Measurements from ENCODE around the gene ANXA6.
"Not testable (repeated sequence)": the region's sequence is repeated elsewhere in the genome, so short reads cannot be mapped to it uniquely, and the experiment has no call there.

The ANXA6 gene

DNA sequence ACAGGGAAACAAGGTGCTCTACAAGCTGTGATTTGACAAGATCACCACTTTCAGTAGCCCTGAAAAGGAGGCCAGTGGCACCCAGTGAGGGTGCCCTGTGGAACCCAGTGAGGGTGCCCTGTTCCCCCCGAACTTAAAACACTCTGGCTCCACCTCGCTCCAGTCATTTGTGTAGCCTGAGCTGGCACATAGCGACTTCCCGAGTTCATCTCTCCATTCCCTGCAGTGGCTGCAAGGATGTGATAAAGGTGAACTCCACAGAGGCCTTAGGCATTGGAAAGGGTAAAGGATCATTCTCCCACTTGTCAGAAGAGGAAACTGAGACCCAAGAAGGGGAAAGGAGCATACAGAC is 21.9 kb upstream of the ANXA6 start:
- DNase-seq, result no peak

DNA sequence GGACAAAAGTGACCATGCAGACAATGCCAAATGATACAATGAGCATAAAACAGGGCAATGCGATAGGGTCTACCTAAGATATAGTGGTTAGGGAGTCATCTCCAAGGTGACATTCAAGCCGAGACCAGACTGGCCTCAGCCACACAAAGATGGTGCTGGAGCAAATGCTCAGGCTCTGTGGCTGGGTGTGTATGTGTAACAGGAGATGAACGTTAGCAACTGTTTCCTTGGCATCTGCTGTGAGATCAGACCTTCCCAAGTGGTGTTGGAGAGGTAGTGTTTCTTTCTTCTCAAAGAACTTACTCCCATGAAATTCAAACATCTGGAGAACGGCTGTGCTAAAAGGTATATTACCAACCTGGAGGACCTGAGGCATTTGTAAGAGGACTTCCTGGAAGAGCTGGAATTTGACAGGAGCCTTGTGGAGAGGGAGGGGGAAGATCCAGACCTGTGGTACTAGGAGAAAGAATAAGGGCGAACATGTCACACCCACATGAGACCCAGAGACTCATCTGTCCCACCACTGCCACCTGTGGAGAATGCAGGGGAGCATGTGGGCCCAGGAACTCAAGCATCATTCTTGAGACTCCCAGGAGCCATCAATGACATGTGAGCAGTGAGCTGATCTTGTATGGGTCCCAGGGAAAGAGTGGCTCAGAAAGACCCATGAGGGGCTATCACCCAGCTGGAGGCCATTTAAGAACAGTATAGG is 21.4 kb upstream of the ANXA6 start:
- no peak for DNase-seq

DNA sequence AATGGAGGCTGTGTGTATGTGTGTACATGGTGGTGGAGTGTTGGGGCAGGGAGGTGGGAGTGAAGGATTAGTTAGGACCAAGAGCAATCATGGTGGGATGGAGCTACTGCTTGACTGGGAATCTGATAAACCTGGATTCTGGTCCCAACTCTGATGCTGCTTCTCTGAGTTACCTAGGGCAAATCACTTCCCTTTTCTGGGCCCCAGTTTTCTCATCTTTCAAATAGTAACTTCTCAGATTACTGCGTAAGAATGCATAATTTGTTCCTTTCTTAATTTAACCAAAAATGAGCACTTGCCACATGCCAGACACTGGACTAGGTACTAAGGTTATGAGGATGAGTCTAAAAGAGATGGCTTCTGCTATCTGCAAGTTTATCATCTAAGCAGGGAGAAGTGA is 20.8 kb upstream of the ANXA6 start:
- DNase-seq, result no peak

DNA sequence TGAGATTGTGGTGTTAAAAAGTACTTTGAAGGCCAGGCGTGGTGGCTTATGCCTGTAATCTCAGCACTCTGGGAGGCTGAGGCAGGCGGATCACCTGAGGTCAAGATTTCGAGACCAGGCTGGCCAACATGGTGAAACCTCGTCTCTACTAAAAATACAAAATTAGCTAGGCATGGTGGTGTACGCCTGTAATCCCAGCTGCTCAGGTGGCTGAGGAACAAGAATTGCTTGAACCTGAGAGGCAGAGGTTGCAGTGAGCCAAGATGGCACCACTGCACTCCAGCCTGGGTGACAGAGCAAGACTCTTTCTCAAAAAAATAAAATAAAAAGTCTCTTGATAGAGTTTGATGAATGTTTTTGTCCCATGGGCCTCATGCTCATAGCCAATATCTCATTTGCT is 18.7 kb upstream of the ANXA6 start:
- not testable (repeated sequence) for DNase-seq

DNA sequence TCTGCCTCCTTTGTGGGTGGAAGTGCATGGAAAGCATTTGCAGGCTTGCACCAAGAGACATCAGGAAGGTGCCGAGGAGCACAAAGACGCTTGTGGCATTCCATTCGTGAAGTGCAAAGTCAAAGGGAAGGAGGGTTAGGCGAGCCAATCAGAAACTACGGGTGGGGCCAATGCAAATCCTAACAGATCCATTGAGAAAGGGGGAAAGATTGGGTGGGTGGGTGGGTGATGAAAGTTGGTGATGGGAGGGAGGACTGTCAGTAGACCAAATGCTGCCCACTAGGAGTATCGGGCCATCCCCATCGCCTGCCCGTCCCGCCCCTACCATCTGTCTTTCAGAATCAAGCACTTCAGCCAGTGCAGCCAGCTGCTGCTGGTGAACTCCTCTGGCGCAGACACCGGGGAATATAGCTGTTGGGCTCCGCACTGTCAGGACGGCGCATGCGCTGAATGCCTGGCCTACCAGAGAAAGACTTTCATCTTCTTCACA is 17.1 kb upstream of the ANXA6 start:
- no peak for DNase-seq

DNA sequence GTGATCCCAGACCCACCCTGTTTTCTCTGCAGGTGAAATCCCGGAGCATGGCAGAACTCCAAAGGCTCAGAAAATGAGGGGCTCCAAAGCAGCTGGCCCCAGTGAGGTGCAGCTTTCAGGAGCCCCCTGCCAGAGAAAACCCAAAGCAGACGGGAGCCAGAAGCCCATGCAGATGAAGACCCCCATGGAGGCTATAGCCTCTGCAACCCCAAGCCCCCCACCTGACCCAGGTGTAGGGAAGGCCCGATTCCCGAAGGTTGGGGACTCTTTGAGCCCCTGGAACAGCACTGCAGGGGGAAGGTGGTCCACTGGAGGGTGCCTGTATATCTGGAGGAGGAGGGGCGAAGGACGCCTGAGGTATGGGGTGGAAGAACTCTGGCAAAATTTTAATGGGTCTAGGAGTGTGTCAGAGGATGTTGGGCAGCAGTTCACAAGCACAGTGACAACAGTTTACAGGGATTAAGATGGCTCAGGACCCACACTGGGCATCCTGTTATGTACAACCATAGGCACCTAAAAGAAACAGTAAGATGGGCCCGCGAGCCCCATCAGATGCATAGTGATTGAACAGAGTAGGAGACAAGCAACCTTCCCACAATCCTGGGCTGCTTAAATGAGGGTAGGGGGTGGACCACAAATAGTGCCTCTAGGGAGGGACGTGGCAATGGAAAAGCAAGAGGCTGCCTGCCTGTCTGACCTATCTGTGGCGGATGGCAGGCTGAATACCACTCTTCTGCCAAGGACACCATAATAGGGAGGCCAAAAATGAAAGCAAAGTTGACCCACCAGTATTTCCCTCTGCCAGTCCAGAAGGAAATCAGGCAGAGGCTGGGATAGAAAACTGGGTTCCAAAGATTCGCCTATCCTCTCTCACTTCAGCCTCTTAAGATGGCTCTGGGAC is 16.4 kb upstream of the ANXA6 start:
- no peak for DNase-seq

DNA sequence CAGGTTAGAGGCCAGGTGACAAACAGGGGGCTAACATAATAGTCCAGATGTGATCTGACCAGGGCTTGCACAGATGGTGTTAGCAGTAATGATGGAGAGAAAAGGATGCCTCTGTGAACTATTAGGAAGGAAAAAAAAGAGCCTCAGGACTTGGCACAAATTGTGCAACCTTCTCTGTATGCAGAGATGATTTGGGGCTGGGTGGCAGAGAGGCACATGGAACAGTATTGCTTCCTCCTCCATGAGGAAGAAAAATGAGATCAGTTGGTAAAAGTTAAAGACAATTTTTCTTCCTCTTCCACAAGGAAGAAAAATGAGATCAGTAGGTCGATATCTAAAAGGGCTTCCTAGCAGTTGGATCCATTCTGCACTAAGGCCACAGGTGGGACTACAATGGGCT is 13.9 kb upstream of the ANXA6 start:
- DNase-seq, result no peak

DNA sequence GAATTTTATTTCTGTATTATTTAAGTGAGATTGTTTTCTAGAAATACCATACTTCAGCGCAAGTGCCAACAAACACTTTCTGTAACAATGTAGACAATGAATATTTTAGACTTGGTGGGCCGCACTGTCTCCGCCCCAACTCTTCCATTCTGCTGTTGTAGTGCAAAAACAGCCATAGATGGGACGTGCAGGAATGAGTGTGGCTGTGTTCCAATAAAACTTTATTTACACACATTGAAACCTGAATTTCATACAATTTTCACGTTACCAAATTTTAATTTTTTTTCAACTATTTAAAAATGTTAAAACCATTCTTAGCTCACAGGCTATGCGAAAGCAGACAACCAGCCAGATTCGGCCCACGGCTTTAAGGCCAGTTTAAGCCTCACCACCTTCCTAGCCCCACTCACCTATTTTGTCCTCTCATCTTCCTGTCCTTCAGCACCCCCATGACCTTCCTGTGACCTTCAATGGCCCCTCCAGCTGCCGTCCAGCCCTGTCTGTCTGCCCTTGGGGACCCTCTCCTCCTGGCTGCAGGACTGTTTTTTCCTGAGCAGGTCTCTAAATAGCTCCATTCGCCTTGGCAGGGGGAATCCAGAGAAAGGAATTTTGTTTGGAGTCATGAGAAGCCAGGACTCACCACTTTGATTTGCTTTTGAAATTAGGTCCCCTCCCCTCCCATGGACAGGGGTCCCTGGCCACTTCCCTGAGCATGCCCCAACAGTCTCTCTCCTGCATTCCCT is 11.2 kb upstream of the ANXA6 start:
- no peak for DNase-seq

DNA sequence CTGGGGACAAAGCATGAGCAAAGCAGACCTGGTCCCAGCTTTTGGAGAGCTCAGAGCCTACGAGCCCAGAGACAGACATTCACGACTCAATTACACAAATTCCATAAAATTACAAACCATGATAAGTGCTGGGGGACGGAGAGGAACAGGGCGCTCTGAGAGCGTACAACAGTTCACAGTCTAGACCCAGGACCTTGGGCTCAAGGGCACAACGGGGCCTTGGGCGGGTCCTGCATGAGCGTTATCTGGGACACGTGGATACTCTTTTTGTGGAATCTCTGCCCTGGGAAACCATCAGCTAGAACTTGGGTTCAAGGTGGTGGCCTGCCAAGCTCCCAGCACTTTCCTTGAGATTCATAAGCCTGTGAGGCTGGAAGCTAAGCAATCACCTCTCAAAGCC is 9.4 kb upstream of the ANXA6 start:
- no peak for DNase-seq

DNA sequence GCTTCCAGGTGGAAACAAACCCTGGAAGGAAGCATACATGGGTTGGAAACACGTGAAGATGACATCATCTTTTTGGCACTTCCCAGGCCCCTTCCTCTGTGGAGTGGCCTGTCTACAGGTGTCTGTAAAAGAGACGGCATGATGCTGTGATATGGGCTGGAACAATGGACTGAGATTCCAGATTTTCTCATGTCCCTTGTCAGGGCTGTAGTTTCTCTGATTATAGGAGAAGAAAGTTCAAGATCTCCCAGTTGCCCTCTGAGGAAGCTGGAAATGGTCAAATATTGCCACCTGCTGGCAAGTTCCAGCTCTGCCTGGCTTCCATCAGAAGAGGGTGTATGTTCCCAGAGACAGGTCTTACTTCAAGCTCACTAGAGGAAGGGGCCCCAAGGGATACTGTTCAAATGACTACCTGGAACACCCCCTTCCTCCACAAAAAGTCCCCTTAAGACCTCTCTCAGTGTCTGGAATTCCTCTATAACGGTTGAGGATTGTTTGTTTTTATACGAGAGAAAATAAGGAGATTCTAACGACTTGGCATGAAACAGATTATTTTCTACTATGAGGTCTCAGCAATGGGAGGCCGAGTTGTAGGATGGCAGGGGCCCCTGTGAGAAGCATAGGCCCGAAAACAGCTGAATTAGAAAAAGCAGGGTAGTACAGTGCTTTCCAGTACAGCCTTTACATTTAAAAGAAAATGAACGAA is 7.3 kb upstream of the ANXA6 start:
- DNase-seq, result peak; percentile 10

DNA sequence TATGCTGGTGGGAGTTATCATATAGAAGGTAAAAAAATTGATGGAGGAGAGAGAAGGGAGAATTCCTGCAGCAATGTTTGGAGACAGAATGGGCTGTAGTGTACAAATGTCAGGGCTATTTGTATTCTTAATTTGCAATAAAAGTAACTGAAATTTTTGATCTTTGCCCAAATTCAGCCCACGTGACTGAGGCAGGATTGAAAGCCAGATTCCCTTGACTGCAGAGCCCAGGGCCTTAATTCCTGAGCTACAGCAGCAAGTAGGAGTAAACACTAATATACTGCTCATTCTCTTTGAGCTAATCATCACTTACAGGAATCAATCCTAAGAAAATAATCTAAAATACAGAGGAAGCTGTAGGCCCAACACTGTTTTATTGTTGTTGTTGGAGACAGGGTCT is 5.2 kb upstream of the ANXA6 start:
- DNase-seq, result no peak

DNA sequence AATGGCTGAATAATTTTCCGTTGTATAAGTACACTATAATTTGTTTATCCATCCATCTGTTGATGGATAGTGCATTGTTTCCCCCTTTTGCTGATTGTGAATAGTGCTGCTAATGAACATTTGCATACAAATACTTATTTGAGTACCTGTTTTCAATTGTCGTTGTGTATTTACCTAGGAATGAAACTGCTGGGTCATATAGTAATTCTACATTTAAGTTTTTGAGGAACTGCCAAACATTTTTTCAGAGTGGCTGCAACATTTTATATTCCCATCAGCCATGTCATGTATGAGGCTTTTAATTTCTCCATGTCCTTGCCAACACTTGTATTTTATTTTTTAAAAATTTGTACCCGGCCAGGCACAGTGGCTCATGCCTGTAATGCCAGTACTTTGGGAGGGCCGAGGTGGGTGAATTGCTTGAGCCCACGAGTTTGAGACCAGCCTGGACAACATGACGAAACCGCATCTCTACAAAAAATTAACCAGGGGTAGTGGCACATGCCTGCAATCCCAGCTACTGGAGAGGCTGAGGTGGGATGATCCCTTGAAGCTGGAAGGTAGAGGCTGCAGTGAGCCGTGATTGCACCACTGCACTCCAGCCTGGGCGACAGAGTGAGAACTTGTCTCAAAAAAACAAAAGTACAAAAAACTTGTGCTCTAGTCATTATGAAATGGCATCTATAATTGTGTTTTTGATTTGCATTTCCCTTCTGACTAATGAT is 2.2 kb upstream of the ANXA6 start:
- no peak for DNase-seq

DNA sequence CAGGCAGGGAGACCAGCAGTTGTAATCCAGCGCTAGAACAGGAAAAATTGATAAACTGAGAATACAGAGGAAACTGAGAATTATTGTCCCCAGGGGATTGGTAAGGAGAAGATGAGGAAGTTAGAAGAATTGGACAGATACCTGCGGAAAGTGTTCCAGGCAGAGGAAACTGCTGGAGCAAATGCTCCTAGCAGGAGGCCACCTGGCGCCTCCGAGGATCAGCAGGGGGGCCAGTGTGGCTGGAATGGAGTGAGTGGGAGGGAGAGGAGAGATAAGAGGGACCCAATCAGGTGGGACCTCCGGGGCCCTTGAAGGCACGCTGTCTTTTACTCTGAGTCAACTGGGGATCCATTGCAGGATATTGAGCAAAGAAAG is 695 bp upstream of the ANXA6 start:
- no peak for DNase-seq

DNA sequence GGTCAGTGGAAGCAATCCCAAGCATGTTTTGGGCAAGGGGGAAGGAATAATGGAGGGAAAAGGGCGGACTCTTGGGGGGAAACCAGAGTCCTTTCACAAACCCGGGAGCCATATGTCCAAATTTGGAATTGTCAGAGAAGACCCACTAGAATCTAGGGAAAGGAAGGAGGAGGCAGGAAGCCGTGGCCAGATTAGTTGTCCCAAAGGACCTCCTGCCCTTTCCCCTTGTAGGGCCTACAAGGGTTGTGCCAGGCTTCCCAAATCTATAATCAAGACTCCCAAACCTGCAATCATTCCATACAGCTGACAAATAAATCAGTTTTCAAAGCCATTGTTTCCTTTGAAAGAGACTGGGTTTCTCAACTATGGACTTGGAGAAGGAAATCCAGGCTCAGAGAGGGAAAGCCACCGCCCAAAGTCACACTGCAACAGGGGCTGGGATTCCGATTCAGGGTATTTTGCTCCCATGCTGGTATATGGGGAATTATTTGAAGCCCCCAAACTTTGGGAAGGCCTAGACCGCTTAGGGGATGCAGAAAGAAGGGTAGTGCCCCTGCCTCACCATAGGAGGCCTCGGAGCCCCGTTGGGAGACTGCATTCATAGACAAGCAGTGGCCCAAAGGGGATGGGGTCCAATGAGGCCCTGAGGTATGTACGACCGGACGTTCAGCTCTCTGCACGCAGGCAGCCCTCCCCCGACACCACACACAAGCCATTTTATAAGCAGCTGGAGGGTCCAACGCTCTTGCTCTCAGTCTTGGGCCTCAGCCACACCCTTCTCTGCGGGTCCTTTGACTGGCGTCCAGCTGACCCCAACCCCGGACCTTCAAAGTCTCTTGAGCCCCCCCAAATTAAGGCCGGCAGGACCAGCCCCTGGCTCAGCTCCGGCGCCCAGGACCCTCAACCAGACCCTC is 815 bp downstream of the ANXA6 start:
- DNase-seq, result no peak

DNA sequence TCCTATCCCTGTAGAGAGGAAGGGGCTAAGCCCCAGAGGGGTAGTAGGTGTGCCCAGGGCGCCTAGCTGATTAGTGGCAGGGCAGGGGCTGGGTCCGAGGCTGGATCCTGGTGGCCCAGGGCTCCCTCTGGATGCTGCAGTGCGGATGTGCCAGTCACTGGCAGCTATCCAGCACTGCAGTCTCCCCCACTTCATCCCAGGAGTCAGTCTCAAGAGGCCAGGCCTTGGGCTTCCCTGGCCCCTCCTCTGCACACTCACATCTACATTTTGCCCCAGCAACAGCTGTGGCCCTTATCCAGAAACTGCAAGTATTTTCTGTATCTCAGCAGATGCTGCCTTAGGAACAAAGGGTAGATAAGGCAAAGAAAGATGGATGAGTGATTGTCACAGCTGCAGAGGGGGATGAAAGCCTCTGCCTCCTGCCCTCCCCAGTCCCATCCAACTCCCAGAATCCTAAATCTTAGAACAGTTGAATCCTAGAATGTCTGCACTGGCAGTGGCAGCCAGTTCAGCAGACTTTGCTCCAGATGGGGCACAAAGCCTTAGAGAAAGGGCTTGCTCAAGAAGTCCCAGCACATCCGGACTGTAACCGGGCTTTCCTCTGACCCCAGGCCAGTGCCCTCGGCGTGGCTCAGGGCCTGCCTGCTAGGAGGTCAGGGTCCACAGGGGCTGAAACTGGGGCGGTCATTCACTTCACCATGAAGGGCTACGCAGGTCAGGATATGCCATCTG is 1.6 kb downstream of the ANXA6 start:
- DNase-seq, result no peak

DNA sequence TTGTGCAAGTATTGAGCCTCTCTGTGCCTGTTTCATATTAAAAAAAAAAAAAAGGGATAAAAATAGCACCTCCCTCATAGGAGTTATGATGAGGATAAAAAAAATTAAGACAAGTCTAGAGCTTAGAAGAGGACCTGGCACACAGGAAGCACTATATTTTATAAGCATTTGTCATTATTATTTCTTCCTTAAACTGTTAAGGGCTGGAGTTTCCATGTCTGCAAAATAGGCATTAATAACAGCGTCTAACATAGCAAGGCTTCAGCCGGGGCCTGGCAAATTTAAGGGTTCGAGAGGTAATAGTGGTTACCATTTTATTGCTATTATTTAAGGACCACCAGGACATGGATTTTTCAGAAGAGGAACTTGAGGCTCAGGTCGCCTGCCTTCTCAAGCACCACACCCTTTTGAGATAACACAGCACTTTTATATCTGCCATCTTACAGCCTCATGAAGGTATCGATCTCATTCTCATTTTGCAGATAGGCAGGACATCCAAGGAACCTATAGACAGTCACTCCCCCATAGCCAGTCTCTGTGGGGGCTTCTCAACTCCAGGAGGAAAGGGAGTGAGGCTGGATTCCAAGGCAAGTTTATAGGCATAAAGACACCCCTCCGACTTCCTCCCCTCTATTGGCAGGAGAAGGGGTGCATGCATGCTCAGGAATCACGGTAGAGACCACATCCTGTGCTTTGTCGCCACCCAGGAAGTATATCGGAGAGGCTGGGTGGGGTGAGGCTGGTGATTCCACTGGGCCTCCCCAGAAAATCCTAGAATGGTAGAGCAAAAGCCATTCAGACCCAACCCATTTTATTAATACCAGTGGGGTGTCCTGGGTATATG is 2.4 kb downstream of the ANXA6 start:
- no peak for DNase-seq

DNA sequence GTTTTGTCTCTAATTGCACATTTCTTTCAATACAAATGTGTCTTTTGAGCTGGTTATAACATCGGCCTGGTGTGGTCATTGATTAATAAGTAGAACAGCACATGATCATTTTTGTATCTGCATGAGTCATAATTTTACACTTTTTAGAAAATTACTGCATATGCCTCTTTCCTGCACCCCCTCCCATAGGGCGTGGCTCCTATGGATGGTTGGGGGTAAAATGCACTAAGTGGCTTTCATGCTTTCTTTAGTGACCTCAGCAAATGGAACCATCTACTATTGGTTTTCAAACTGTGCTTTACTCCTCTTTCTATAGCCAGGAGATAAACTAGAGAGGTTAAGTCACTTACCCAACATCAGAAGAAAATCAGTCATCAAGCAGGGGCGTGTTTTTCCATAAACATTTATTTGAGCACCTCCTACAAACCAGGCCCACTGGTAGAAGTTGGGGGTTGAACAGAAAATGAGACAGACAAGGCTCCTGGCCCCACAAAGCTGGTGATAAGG is 3.8 kb downstream of the ANXA6 start:
- no peak for DNase-seq

DNA sequence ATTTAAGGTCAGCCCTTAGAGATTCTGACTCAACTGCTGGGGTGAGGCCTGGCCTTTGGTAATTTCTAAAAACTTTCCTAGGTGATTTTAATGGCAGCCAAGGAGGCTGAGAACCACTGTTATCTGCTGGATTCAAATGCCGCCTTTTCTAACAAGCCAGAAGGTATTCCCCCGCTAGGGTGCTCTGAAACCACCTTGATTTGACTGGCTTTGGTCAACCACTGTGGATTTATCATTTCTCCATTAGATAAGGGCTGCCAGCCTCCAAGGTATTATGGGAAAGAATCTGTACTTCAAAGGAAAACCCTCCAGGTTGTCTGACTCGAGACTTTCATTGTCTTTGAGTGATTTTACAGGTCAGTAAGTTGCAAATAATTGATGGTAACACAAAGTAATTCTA is 4.3 kb downstream of the ANXA6 start:
- DNase-seq, result no peak

DNA sequence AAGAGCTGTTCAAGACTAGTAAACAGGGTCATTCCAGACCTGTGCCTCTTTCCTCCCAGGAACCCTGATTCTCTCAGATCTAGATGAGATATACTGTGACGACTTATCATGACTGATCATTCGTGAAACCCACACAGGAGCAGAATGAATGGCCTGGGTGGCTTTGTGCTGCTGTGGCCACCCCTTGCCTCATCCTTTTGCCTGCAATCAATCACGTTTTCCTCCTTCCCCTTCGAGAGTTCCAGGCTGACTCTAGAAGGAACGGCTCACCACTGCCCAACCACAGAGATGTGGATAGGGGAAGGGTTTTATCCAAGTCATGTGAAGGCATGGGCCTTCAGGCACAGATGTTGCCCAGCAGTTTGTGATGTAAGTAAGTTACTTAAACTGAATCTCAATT is 5.8 kb downstream of the ANXA6 start:
- DNase-seq, result no peak
